Ishikawa (cell line): ENCODE results near the gene MOGAT1.

ENCODE experiments used
- CEBPB ChIP-seq: IDR thresholded peaks from 2 replicates; pipeline ENCODE4 v1.6.1; 2012
- CREB1 ChIP-seq: IDR thresholded peaks from 2 replicates; pipeline ENCODE4 v1.6.1; 2012; ENCODE audit warnings: low read depth
- EGR1 ChIP-seq: IDR thresholded peaks from 2 replicates; pipeline ENCODE4 v1.6.1; 2012
- EP300 ChIP-seq: IDR thresholded peaks from 2 replicates; pipeline ENCODE4 v1.6.1; 2012; ENCODE audit warnings: borderline replicate concordance
- FOXM1 ChIP-seq: IDR thresholded peaks from 2 replicates; pipeline ENCODE4 v1.6.1; 2012; ENCODE audit warnings: low read depth, borderline replicate concordance
- NFIC ChIP-seq: IDR thresholded peaks from 2 replicates; pipeline ENCODE4 v1.6.1; 2012
- RAD21 ChIP-seq: IDR thresholded peaks from 2 replicates; pipeline ENCODE4 v1.6.1; 2012; ENCODE audit warnings: low read depth
- TAF1 ChIP-seq: IDR thresholded peaks from 2 replicates; pipeline ENCODE4 v1.6.1; 2012; ENCODE audit warnings: low read depth, mild to moderate bottlenecking
- TCF12 ChIP-seq: IDR thresholded peaks from 2 replicates; pipeline ENCODE4 v1.6.1; 2012; ENCODE audit warnings: low read depth
- TEAD4 ChIP-seq: IDR thresholded peaks from 2 replicates; pipeline ENCODE4 v1.6.1; 2012
- YY1 ChIP-seq: IDR thresholded peaks from 2 replicates; pipeline ENCODE4 v1.6.1; 2012; ENCODE audit warnings: low read depth
- ZBTB7A ChIP-seq: IDR thresholded peaks from 2 replicates; pipeline ENCODE4 v1.6.1; 2012; ENCODE audit warnings: low read depth
- TF ChIP-seq, protein P1 (sequence below): IDR thresholded peaks from 2 replicates; pipeline ENCODE4 v1.6.1; 2012; ENCODE audit warnings: low read depth, mild to moderate bottlenecking
- TF ChIP-seq, protein P2 (sequence below): IDR thresholded peaks from 2 replicates; pipeline ENCODE4 v1.6.1; 2012
- TF ChIP-seq, protein P3 (sequence below): IDR thresholded peaks from 2 replicates; pipeline ENCODE4 v1.6.1; 2012

Gene MOGAT1

DNA sequence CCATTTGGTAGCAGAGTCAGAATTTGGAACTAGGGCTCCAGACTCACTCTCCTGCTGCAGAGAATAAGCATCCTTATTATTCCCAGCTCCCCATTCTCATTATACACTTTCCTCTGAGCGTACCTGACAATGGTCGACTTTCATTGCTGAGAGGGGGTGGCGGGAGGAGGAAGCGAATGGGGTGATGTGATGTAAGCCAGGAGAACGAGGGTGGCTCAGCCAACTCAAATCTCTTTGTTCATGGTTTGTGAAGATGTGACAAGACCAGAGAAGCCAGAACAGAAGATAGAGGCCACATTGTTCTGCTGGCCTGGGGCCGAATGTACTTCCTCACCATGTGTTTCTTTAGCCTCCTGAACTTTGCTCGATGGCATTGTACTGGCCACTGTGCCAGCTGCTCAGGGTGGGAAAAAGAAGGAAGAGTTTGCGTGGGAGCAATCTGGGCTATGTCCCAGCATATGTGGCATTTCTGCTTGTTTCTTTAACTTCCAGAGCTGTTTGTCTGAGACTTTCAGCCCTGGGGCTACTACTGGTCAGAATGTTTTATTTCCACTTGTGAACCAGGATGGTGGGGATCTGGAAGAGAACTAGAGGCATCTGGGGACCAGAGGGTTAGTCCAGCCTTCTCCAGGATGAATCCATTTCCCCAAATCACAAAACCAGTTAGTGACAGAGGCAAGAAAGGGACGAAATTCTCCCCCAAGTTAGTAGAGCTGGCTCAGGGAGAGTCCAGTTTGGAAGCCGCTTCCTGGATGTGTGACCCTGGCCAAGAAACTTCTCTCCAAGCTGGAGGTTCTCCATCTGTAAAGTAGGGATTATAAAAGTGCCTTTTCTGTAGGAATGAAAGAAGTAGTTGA, 62.6 kb downstream of the MOGAT1 start:
- TF ChIP-seq RAD21, result no peak
- no peak for TF ChIP-seq TCF12
- no peak for TF ChIP-seq ZBTB7A
- TF ChIP-seq FOXM1, result no peak
- TF ChIP-seq, protein P1, sequence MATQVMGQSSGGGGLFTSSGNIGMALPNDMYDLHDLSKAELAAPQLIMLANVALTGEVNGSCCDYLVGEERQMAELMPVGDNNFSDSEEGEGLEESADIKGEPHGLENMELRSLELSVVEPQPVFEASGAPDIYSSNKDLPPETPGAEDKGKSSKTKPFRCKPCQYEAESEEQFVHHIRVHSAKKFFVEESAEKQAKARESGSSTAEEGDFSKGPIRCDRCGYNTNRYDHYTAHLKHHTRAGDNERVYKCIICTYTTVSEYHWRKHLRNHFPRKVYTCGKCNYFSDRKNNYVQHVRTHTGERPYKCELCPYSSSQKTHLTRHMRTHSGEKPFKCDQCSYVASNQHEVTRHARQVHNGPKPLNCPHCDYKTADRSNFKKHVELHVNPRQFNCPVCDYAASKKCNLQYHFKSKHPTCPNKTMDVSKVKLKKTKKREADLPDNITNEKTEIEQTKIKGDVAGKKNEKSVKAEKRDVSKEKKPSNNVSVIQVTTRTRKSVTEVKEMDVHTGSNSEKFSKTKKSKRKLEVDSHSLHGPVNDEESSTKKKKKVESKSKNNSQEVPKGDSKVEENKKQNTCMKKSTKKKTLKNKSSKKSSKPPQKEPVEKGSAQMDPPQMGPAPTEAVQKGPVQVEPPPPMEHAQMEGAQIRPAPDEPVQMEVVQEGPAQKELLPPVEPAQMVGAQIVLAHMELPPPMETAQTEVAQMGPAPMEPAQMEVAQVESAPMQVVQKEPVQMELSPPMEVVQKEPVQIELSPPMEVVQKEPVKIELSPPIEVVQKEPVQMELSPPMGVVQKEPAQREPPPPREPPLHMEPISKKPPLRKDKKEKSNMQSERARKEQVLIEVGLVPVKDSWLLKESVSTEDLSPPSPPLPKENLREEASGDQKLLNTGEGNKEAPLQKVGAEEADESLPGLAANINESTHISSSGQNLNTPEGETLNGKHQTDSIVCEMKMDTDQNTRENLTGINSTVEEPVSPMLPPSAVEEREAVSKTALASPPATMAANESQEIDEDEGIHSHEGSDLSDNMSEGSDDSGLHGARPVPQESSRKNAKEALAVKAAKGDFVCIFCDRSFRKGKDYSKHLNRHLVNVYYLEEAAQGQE, result no peak

DNA sequence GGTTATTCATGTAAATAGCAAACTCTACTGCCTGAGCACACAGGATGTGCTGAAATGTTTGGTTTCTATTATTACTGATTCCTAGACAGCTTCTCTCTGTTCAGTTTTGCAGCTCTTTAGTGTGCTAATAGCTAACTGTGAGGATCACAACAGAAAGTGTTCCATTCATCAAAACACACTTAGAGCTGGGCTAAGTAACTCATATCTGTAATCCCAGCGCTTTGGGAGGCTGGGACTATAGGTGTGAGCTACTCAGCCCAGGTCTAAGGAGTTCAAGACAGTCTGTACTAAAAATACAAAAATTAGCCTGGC, 63.2 kb downstream of the MOGAT1 start:
- no peak for TF ChIP-seq EGR1
- TF ChIP-seq EP300, result no peak
- no peak for TF ChIP-seq FOXM1

DNA sequence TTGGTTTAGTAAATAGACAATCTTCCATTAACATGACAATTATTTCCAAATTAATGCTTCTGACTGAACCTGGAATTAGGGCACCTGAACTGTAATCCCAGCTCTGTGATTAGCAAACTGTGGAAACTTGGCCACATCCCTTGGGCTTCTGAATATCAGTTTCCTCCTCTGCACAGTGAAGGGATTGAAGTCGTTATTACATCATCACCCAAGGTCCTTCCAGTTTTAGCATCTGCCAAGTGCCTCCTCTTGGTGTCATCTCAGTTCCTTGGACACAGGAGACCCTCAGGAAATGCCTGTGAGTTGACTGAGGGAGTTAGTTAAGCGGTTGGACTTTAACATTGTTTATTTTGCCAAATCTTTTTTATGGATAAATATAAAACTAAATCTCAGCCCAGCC, 64.8 kb downstream of the MOGAT1 start:
- TF ChIP-seq NFIC (no peak), EGR1 (no peak), FOXM1 (no peak), CREB1 (no peak)

DNA sequence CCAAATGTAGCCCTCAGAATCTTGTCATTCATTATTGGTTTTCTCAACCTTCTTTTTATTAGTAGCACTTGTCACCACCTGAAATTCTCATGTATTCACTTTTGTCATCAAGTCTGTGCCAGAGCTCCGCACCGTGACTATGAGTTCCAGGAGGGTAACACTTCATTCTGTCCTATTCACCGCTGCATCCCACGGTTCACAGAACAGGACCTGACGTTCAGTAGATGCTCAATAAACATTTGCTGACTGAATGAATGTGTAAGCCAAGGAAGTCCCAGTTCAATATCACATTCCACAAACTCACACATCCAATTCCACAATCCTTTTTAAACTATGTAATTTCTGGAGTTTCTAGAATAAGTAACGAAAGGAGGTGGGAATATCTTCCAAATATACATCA, 65.5 kb downstream of the MOGAT1 start:
- TF ChIP-seq, protein P2, sequence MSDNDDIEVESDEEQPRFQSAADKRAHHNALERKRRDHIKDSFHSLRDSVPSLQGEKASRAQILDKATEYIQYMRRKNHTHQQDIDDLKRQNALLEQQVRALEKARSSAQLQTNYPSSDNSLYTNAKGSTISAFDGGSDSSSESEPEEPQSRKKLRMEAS, result no peak
- TF ChIP-seq YY1 (no peak), EGR1 (no peak), TEAD4 (no peak), CEBPB (no peak), ZBTB7A (no peak), FOXM1 (no peak), TCF12 (no peak), RAD21 (no peak), CREB1 (no peak), EP300 (no peak), NFIC (no peak), TAF1 (no peak)
- TF ChIP-seq, protein P3, sequence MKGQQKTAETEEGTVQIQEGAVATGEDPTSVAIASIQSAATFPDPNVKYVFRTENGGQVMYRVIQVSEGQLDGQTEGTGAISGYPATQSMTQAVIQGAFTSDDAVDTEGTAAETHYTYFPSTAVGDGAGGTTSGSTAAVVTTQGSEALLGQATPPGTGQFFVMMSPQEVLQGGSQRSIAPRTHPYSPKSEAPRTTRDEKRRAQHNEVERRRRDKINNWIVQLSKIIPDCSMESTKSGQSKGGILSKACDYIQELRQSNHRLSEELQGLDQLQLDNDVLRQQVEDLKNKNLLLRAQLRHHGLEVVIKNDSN, result no peak
- TF ChIP-seq, protein P1, result no peak

DNA sequence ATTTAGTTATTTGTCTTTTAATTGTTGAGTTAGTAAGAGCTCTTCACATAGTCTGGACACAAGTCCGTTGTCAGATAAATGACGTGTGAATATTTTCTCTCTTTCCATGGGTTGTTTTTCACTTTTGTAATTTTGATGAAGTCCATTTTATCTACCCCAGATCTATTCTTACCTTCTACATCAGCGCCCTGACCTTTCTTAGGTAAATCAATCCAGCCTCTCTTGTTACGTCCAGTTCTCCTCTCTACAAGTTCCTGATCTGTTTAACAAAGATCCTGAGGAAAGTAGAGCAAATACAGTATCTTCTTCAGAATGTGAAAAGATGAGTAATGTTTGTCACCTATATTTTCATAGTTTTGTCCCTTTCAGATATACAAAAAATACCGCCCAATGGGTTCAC, 66.9 kb downstream of the MOGAT1 start:
- no peak for TF ChIP-seq CREB1
- no peak for TF ChIP-seq NFIC
- no peak for TF ChIP-seq RAD21
- TF ChIP-seq EP300, result no peak
- TF ChIP-seq TAF1, result no peak
- TF ChIP-seq, protein P2, result no peak
- TF ChIP-seq, protein P3, result no peak
- no peak for TF ChIP-seq FOXM1
- TF ChIP-seq TCF12, result no peak
- TF ChIP-seq YY1, result no peak
- TF ChIP-seq, protein P1, result no peak
- no peak for TF ChIP-seq CEBPB
- no peak for TF ChIP-seq TEAD4
- TF ChIP-seq EGR1, result no peak
- no peak for TF ChIP-seq ZBTB7A
